HL-60 (cell line): ENCODE data around the gene HIGD2A.

Experiments used
- DNase-seq, 2 experiments: peaks; one replicate each; pipeline ENCODE4 v3.0.0-alpha.2; 2010 to 2020; ENCODE audit warnings: low read depth in 1 of 2, low spot score in 1 of 2
- H3K27ac ChIP-seq: fragments of 250-450 bp; sonication (Bioruptor Pico); replicated peaks from 2 replicates; pipeline ENCODE4 v1.5.1; 2020; ENCODE audit warnings: mild to moderate bottlenecking, moderate library complexity
- H3K27me3 ChIP-seq: fragments of 250-450 bp; sonication (Bioruptor Pico); 2 replicates; pipeline ENCODE4 v1.5.1; 2021; ENCODE audit warnings: mild to moderate bottlenecking, moderate library complexity; ENCODE audit not compliant: insufficient read depth, poor library complexity, severe bottlenecking
- H3K4me3 ChIP-seq: replicated peaks from 2 replicates; pipeline ENCODE4 v1.5.1; 2011; ENCODE audit warnings: mild to moderate bottlenecking, control low read depth, low read length; ENCODE audit not compliant: insufficient read depth
- GABPA ChIP-seq: IDR thresholded peaks from 2 replicates; pipeline ENCODE4 v1.6.1; 2012; ENCODE audit warnings: low read depth
- POLR2AphosphoS5 ChIP-seq: IDR thresholded peaks from 2 replicates; pipeline ENCODE4 v1.6.1; 2012; ENCODE audit warnings: low read depth
- SPI1 ChIP-seq: IDR thresholded peaks from 2 replicates; pipeline ENCODE4 v1.6.1; 2012; ENCODE audit warnings: low read depth, mild to moderate bottlenecking, borderline replicate concordance
- TF ChIP-seq, protein P1 (sequence below): IDR thresholded peaks from 2 replicates; pipeline ENCODE4 v1.6.1; 2012; ENCODE audit warnings: low read depth; ENCODE audit not compliant: insufficient replicate concordance
- TF ChIP-seq, protein P2 (sequence below): IDR thresholded peaks from one replicate; pipeline ENCODE4 v1.5.1; 2011; ENCODE audit warnings: low read length, control low read depth, inconsistent platforms; ENCODE audit not compliant: insufficient read depth

HIGD2A gene

GRCh38 chr5:176362233-176362490 lies 26.4 kb upstream of the HIGD2A start:
- Histone ChIP-seq H3K4me3 (peak overlapping the region; percentile 99), H3K27ac (no peak overlapping the region)
- DNase-seq = no peak

GRCh38 chr5:176364765-176365350 lies 23.7 kb upstream of the HIGD2A start:
- DNase-seq = no peak
- no peak for TF ChIP-seq SPI1
- TF ChIP-seq, protein P1, sequence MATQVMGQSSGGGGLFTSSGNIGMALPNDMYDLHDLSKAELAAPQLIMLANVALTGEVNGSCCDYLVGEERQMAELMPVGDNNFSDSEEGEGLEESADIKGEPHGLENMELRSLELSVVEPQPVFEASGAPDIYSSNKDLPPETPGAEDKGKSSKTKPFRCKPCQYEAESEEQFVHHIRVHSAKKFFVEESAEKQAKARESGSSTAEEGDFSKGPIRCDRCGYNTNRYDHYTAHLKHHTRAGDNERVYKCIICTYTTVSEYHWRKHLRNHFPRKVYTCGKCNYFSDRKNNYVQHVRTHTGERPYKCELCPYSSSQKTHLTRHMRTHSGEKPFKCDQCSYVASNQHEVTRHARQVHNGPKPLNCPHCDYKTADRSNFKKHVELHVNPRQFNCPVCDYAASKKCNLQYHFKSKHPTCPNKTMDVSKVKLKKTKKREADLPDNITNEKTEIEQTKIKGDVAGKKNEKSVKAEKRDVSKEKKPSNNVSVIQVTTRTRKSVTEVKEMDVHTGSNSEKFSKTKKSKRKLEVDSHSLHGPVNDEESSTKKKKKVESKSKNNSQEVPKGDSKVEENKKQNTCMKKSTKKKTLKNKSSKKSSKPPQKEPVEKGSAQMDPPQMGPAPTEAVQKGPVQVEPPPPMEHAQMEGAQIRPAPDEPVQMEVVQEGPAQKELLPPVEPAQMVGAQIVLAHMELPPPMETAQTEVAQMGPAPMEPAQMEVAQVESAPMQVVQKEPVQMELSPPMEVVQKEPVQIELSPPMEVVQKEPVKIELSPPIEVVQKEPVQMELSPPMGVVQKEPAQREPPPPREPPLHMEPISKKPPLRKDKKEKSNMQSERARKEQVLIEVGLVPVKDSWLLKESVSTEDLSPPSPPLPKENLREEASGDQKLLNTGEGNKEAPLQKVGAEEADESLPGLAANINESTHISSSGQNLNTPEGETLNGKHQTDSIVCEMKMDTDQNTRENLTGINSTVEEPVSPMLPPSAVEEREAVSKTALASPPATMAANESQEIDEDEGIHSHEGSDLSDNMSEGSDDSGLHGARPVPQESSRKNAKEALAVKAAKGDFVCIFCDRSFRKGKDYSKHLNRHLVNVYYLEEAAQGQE = no peak
- TF ChIP-seq, protein P2, sequence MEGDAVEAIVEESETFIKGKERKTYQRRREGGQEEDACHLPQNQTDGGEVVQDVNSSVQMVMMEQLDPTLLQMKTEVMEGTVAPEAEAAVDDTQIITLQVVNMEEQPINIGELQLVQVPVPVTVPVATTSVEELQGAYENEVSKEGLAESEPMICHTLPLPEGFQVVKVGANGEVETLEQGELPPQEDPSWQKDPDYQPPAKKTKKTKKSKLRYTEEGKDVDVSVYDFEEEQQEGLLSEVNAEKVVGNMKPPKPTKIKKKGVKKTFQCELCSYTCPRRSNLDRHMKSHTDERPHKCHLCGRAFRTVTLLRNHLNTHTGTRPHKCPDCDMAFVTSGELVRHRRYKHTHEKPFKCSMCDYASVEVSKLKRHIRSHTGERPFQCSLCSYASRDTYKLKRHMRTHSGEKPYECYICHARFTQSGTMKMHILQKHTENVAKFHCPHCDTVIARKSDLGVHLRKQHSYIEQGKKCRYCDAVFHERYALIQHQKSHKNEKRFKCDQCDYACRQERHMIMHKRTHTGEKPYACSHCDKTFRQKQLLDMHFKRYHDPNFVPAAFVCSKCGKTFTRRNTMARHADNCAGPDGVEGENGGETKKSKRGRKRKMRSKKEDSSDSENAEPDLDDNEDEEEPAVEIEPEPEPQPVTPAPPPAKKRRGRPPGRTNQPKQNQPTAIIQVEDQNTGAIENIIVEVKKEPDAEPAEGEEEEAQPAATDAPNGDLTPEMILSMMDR = no peak
- TF ChIP-seq POLR2AphosphoS5 = no peak
- no peak for TF ChIP-seq GABPA
- no peak overlapping the region for H3K27ac ChIP-seq
- H3K4me3 ChIP-seq = peak overlapping the region; percentile 49
- H3K27me3 ChIP-seq = peaks cover 12% of the 10 kb centered on the region

More at GRCh38 chr5:176362233-176362490, 26.4 kb upstream of the HIGD2A start:
- TF ChIP-seq, protein P1 = no peak
- TF ChIP-seq GABPA (no peak), POLR2AphosphoS5 (no peak), SPI1 (no peak)
- TF ChIP-seq, protein P2 = no peak
- peaks cover 12% of the 10 kb centered on the region for H3K27me3 ChIP-seq

- peak within 1 kb of the TSS; percentile 49 for H3K4me3 ChIP-seq
- no peak for DNase-seq
- H3K27ac ChIP-seq = no peak within 1 kb of the TSS
- peaks cover 12% of the 10 kb centered on the region for H3K27me3 ChIP-seq
- TF ChIP-seq, protein P1 = no peak
- TF ChIP-seq GABPA (no peak), POLR2AphosphoS5 (no peak), SPI1 (no peak)
- TF ChIP-seq, protein P2 = no peak
These were observed 23.0 kb upstream of the HIGD2A start, which contains the start of gene ARL10 for GRCh38 chr5:176365351-176366231. ARL10 (plus strand) TSS chr5:176365487; CDS start chr5:176365564, 77 bp downstream.
